ENCODE results near the gene GRM1.
"Not testable (repeated sequence)": the region's sequence is repeated elsewhere in the genome, so short reads cannot be mapped to it uniquely, and the experiment has no call there.

Gene GRM1

GRCh38 chr6:146269482-146269881 lies 240.6 kb downstream of the GRM1 start:
- DNase-seq (ENCODE audit: low read depth): no peak
- no peak overlapping the region for H3K4me3 ChIP-seq (ENCODE audit: low read length)
- no peak for TF ChIP-seq CTCF (IDR thresholded peaks at IDR 0.05; ENCODE audit: insufficient read depth, low read depth, low read length, missing control alignments)

- DNase-seq (ENCODE audit: low read depth); H3K4me3 ChIP-seq (ENCODE audit: low read length): not testable (repeated sequence)
Measured at GRCh38 chr6:146271163-146271562, 242.3 kb downstream of the GRM1 start.

- no peak overlapping the region for H3K4me3 ChIP-seq (ENCODE audit: low read length)
- no peak for TF ChIP-seq CTCF (IDR thresholded peaks at IDR 0.05; ENCODE audit: insufficient read depth, low read depth, low read length, missing control alignments)
- DNase-seq (ENCODE audit: low read depth): no peak
Measured at GRCh38 chr6:146273490-146273889, 244.6 kb downstream of the GRM1 start.

- no peak for TF ChIP-seq CTCF (IDR thresholded peaks at IDR 0.05; ENCODE audit: insufficient read depth, low read depth, low read length, missing control alignments)
- no peak overlapping the region for H3K4me3 ChIP-seq (ENCODE audit: low read length)
- DNase-seq (ENCODE audit: low read depth): no peak
Measured at GRCh38 chr6:146277142-146277541, 248.3 kb downstream of the GRM1 start.

- DNase-seq (ENCODE audit: low read depth): no peak
- no peak for TF ChIP-seq CTCF (IDR thresholded peaks at IDR 0.05; ENCODE audit: insufficient read depth, low read depth, low read length, missing control alignments)
- no peak overlapping the region for H3K4me3 ChIP-seq (ENCODE audit: low read length)
Measured at GRCh38 chr6:146281651-146282362, 252.9 kb downstream of the GRM1 start.

GRCh38 chr6:146282837-146283236 lies 254.0 kb downstream of the GRM1 start:
- no peak overlapping the region for H3K4me3 ChIP-seq (ENCODE audit: low read length)
- no peak for TF ChIP-seq CTCF (IDR thresholded peaks at IDR 0.05; ENCODE audit: insufficient read depth, low read depth, low read length, missing control alignments)
- DNase-seq (ENCODE audit: low read depth): no peak

GRCh38 chr6:146284311-146284710 lies 255.4 kb downstream of the GRM1 start:
- no peak for TF ChIP-seq CTCF (IDR thresholded peaks at IDR 0.05; ENCODE audit: insufficient read depth, low read depth, low read length, missing control alignments)

More at GRCh38 chr6:146284311-146284710, 255.4 kb downstream of the GRM1 start:
- no peak for DNase-seq (ENCODE audit: low read depth)
- no peak overlapping the region for H3K4me3 ChIP-seq (ENCODE audit: low read length)
